AG09319 (cell line): ENCODE measurements around the gene PLXDC2.
A peak's percentile ranks its signal among the peaks of the same experiment; 100 is the strongest.

Source experiments
- DNase-seq: peaks from one replicate; pipeline ENCODE4 v3.0.0-alpha.2; 2010; ENCODE audit warnings: low read depth; ENCODE audit errors: extremely low read depth
- CTCF ChIP-seq: IDR thresholded peaks from 2 replicates; pipeline ENCODE4 v1.5.1; 2011; ENCODE audit warnings: low read depth, mild to moderate bottlenecking, inconsistent platforms, low read length, moderate library complexity

The PLXDC2 gene

GRCh38 chr10:19795684-19796083 lies 20.5 kb upstream of the PLXDC2 start:
- no peak for TF ChIP-seq CTCF
- DNase-seq = no peak

GRCh38 chr10:19800161-19800560 lies 16.1 kb upstream of the PLXDC2 start:
- no peak for TF ChIP-seq CTCF
- no peak for DNase-seq

GRCh38 chr10:19801369-19801768 lies 14.9 kb upstream of the PLXDC2 start:
- TF ChIP-seq CTCF = no peak
- no peak for DNase-seq

GRCh38 chr10:19803676-19804075 lies 12.6 kb upstream of the PLXDC2 start:
- DNase-seq = no peak
- TF ChIP-seq CTCF = no peak

GRCh38 chr10:19809481-19809880 lies 6.8 kb upstream of the PLXDC2 start:
- TF ChIP-seq CTCF = no peak
- DNase-seq = no peak

- no peak for DNase-seq
- peak; percentile 42 for TF ChIP-seq CTCF
Measured at GRCh38 chr10:19811540-19811939, 4.7 kb upstream of the PLXDC2 start.

- no peak for TF ChIP-seq CTCF
- DNase-seq = no peak
Measured at GRCh38 chr10:19812976-19813375, 3.3 kb upstream of the PLXDC2 start.
